ENCODE results near the gene CNTNAP2.

- TF ChIP-seq CTCF (IDR thresholded peaks at IDR 0.05; ENCODE audit: insufficient read depth, low read length, poor library complexity, severe bottlenecking): no peak
- no peak for TF ChIP-seq EZH2phosphoT487 (conservative IDR thresholded peaks at IDR 0.05; ENCODE audit: low read length)
Observed at GRCh38 chr7:146764458-146764857, 647.9 kb downstream of the CNTNAP2 start.
